Measurements from ENCODE around the gene TBC1D14.
A peak's percentile ranks its signal among the peaks of the same experiment; 100 is the strongest.

- TF ChIP-seq CTCF (IDR thresholded peaks at IDR 0.05 in 2 of 3, conservative IDR thresholded peaks at IDR 0.05 in 1 of 3; ENCODE audit: control insufficient read depth in 2 of 3, extremely low read depth in 1 of 3, insufficient read depth in 1 of 3, low read depth in 3 of 3, low read length in 3 of 3) (no peak), JUND (IDR thresholded peaks at IDR 0.05; ENCODE audit: low read depth, low read length) (no peak), DPF2 (IDR thresholded peaks at IDR 0.05) (no peak), CBX5 (IDR thresholded peaks at IDR 0.05; ENCODE audit: low read depth) (peak; percentile 40; the same call in 1 of the 2 replicates)
Observed at GRCh38 chr4:6890358-6890757, 19.3 kb upstream of the TBC1D14 start.
